Stimulated activated CD8-positive, alpha-beta memory T cell treated with anti-CD3 and anti-CD28 coated beads, Interleukin-12 subunit alpha, Interleukin-12 subunit beta, amount 100 ng/mL, for 24 hours (primary cell): ENCODE measurements around the gene FHOD3.

Experiments
- DNase-seq: peaks from one replicate; pipeline ENCODE4 v3.0.0-alpha.2; 2020; ENCODE audit errors: extremely low read depth

FHOD3 gene

GRCh38 chr18:36522509-36522908, 225.0 kb downstream of the FHOD3 start:
- DNase-seq = no peak

- DNase-seq = no peak
These were observed 228.4 kb downstream of the FHOD3 start for GRCh38 chr18:36525913-36526312.

GRCh38 chr18:36526611-36527010, 229.1 kb downstream of the FHOD3 start:
- no peak for DNase-seq

GRCh38 chr18:36527051-36527450, 229.5 kb downstream of the FHOD3 start:
- no peak for DNase-seq

GRCh38 chr18:36527740-36528455, 230.4 kb downstream of the FHOD3 start:
- DNase-seq = no peak

GRCh38 chr18:36529747-36530146, 232.2 kb downstream of the FHOD3 start:
- DNase-seq = no peak

GRCh38 chr18:36530676-36531405, 233.3 kb downstream of the FHOD3 start:
- DNase-seq = no peak

GRCh38 chr18:36531636-36532035, 234.1 kb downstream of the FHOD3 start:
- DNase-seq = no peak

- DNase-seq = no peak
These were observed 234.9 kb downstream of the FHOD3 start for GRCh38 chr18:36532394-36532793.

GRCh38 chr18:36532815-36533214, 235.3 kb downstream of the FHOD3 start:
- no peak for DNase-seq

- DNase-seq = no peak
These were observed 236.1 kb downstream of the FHOD3 start for GRCh38 chr18:36533446-36534153.

- no peak for DNase-seq
These were observed 236.7 kb downstream of the FHOD3 start for GRCh38 chr18:36534154-36534688.

- no peak for DNase-seq
These were observed 237.9 kb downstream of the FHOD3 start for GRCh38 chr18:36535202-36535935.

GRCh38 chr18:36536426-36536825, 238.9 kb downstream of the FHOD3 start:
- DNase-seq = no peak

- no peak for DNase-seq
These were observed 239.8 kb downstream of the FHOD3 start for GRCh38 chr18:36537289-36537688.

GRCh38 chr18:36539674-36540231, 242.2 kb downstream of the FHOD3 start:
- no peak for DNase-seq

- DNase-seq = no peak
These were observed 245.5 kb downstream of the FHOD3 start for GRCh38 chr18:36543030-36543429.

GRCh38 chr18:36543991-36544725, 246.6 kb downstream of the FHOD3 start:
- DNase-seq = no peak

- DNase-seq = no peak
These were observed 248.4 kb downstream of the FHOD3 start for GRCh38 chr18:36545821-36546427.

GRCh38 chr18:36546876-36547275, 249.4 kb downstream of the FHOD3 start:
- no peak for DNase-seq
